HG03135 (cell line): ENCODE data around the gene ADAMTS20.
"Not testable (repeated sequence)": the region's sequence is repeated elsewhere in the genome, so short reads cannot be mapped to it uniquely, and the experiment has no call there.

Experiments
- ATAC-seq: cut with Tn5 transposase; IDR thresholded peaks from one replicate; pipeline ENCODE4 v1.9.1; 2021; ENCODE audit warnings: mild to moderate bottlenecking, moderate library complexity; ENCODE audit not compliant: unreplicated experiment

Gene ADAMTS20

GRCh38 chr12:43551971-43552559 is at the start of gene ADAMTS20:
Gene ADAMTS20, minus strand, starts transcription at chr12:43552203. Its CDS starts 282 bp downstream, at chr12:43551921.
- ATAC-seq, result no peak

- no peak for ATAC-seq
Measured at GRCh38 chr12:43599708-43600107, 47.7 kb upstream of the ADAMTS20 start.

- ATAC-seq, result no peak
Measured at GRCh38 chr12:43599066-43599465, 47.1 kb upstream of the ADAMTS20 start.

- ATAC-seq, result no peak
Measured at GRCh38 chr12:43590307-43590706, 38.3 kb upstream of the ADAMTS20 start.

GRCh38 chr12:43586646-43587245 is 34.7 kb upstream of the ADAMTS20 start:
- no peak for ATAC-seq

GRCh38 chr12:43585676-43586075 is 33.7 kb upstream of the ADAMTS20 start:
- no peak for ATAC-seq

- ATAC-seq, result no peak
Measured at GRCh38 chr12:43580601-43581000, 28.6 kb upstream of the ADAMTS20 start.

GRCh38 chr12:43579206-43579605 is 27.2 kb upstream of the ADAMTS20 start:
- no peak for ATAC-seq

GRCh38 chr12:43578782-43579181 is 26.8 kb upstream of the ADAMTS20 start:
- ATAC-seq, result no peak

GRCh38 chr12:43577381-43577780 is 25.4 kb upstream of the ADAMTS20 start:
- no peak for ATAC-seq

- ATAC-seq, result no peak
Measured at GRCh38 chr12:43576162-43576561, 24.2 kb upstream of the ADAMTS20 start.

- no peak for ATAC-seq
Measured at GRCh38 chr12:43571885-43572284, 19.9 kb upstream of the ADAMTS20 start.

- ATAC-seq, result no peak
Measured at GRCh38 chr12:43556057-43556456, 4.1 kb upstream of the ADAMTS20 start.

- no peak for ATAC-seq
Measured at GRCh38 chr12:43551279-43551970, 578 bp downstream of the ADAMTS20 start.

GRCh38 chr12:43550831-43551271 is 1.2 kb downstream of the ADAMTS20 start:
- ATAC-seq, result no peak

GRCh38 chr12:43544703-43545102 is 7.3 kb downstream of the ADAMTS20 start:
- ATAC-seq, result no peak

- ATAC-seq, result no peak
Measured at GRCh38 chr12:43540470-43540869, 11.5 kb downstream of the ADAMTS20 start.

GRCh38 chr12:43537675-43538074 is 14.3 kb downstream of the ADAMTS20 start:
- ATAC-seq, result not testable (repeated sequence)

GRCh38 chr12:43516045-43516444 is 36.0 kb downstream of the ADAMTS20 start:
- ATAC-seq, result no peak

GRCh38 chr12:43501703-43502102 is 50.3 kb downstream of the ADAMTS20 start:
- ATAC-seq, result no peak

- ATAC-seq, result no peak
Measured at GRCh38 chr12:43493261-43493797, 58.7 kb downstream of the ADAMTS20 start.
